Measurements from ENCODE around the gene PLA2G4B.

The PLA2G4B gene

GRCh38 chr15:41876007-41876406 is 37.4 kb downstream of the PLA2G4B start:
- Histone ChIP-seq H3K4me3 (ENCODE audit: insufficient read depth, low read depth, low read length, poor library complexity, severe bottlenecking) (no peak overlapping the region), H3K4me1 (ENCODE audit: control insufficient read depth, insufficient read depth, low read length, poor library complexity, severe bottlenecking) (no peaks in the 10 kb centered on the region), H3K9me3 (ENCODE audit: control insufficient read depth, low read length) (no peaks in the 10 kb centered on the region)

GRCh38 chr15:41876689-41877088 is 38.0 kb downstream of the PLA2G4B start:
- Histone ChIP-seq H3K27me3 (replicated peaks; ENCODE audit: control insufficient read depth, insufficient read depth, low read length, poor library complexity, severe bottlenecking) (peaks cover 4% of the 10 kb centered on the region), H3K36me3 (ENCODE audit: control insufficient read depth, insufficient read depth, low read length) (no peaks in the 10 kb centered on the region), H3K9me3 (ENCODE audit: control insufficient read depth, low read length) (no peaks in the 10 kb centered on the region), H3K4me3 (ENCODE audit: insufficient read depth, low read depth, low read length, poor library complexity, severe bottlenecking) (no peak overlapping the region), H3K4me1 (ENCODE audit: control insufficient read depth, insufficient read depth, low read length, poor library complexity, severe bottlenecking) (no peaks in the 10 kb centered on the region), H3K27ac (ENCODE audit: insufficient read depth, low read length, poor library complexity, severe bottlenecking) (no peak overlapping the region)
- no peak for DNase-seq

More at GRCh38 chr15:41876007-41876406, 37.4 kb downstream of the PLA2G4B start:
- Histone ChIP-seq H3K36me3 (ENCODE audit: control insufficient read depth, insufficient read depth, low read length) (no peaks in the 10 kb centered on the region), H3K27ac (ENCODE audit: insufficient read depth, low read length, poor library complexity, severe bottlenecking) (no peak overlapping the region), H3K27me3 (replicated peaks; ENCODE audit: control insufficient read depth, insufficient read depth, low read length, poor library complexity, severe bottlenecking) (no peaks in the 10 kb centered on the region)
- DNase-seq = no peak

- Histone ChIP-seq H3K27ac (ENCODE audit: insufficient read depth, low read length, poor library complexity, severe bottlenecking) (no peak overlapping the region), H3K4me1 (ENCODE audit: control insufficient read depth, insufficient read depth, low read length, poor library complexity, severe bottlenecking) (peaks cover 3% of the 10 kb centered on the region), H3K4me3 (ENCODE audit: insufficient read depth, low read depth, low read length, poor library complexity, severe bottlenecking) (no peak overlapping the region), H3K36me3 (ENCODE audit: control insufficient read depth, insufficient read depth, low read length) (no peaks in the 10 kb centered on the region), H3K9me3 (ENCODE audit: control insufficient read depth, low read length) (no peaks in the 10 kb centered on the region), H3K27me3 (replicated peaks; ENCODE audit: control insufficient read depth, insufficient read depth, low read length, poor library complexity, severe bottlenecking) (peaks cover 4% of the 10 kb centered on the region)
- no peak for DNase-seq
These were observed 39.1 kb downstream of the PLA2G4B start for GRCh38 chr15:41877631-41878354.

GRCh38 chr15:41878355-41878699 is 39.7 kb downstream of the PLA2G4B start:
- H3K4me1 ChIP-seq (ENCODE audit: control insufficient read depth, insufficient read depth, low read length, poor library complexity, severe bottlenecking) = peaks cover 3% of the 10 kb centered on the region
- DNase-seq = no peak
- H3K9me3 ChIP-seq (ENCODE audit: control insufficient read depth, low read length) = no peaks in the 10 kb centered on the region
- peaks cover 4% of the 10 kb centered on the region for H3K27me3 ChIP-seq (replicated peaks; ENCODE audit: control insufficient read depth, insufficient read depth, low read length, poor library complexity, severe bottlenecking)
- no peak overlapping the region for H3K27ac ChIP-seq (ENCODE audit: insufficient read depth, low read length, poor library complexity, severe bottlenecking)
- H3K4me3 ChIP-seq (ENCODE audit: insufficient read depth, low read depth, low read length, poor library complexity, severe bottlenecking) = no peak overlapping the region
- H3K36me3 ChIP-seq (ENCODE audit: control insufficient read depth, insufficient read depth, low read length) = no peaks in the 10 kb centered on the region

- no peaks in the 10 kb centered on the region for H3K36me3 ChIP-seq (ENCODE audit: control insufficient read depth, insufficient read depth, low read length)
- H3K4me3 ChIP-seq (ENCODE audit: insufficient read depth, low read depth, low read length, poor library complexity, severe bottlenecking) = no peak overlapping the region
- peaks cover 3% of the 10 kb centered on the region for H3K4me1 ChIP-seq (ENCODE audit: control insufficient read depth, insufficient read depth, low read length, poor library complexity, severe bottlenecking)
- H3K27ac ChIP-seq (ENCODE audit: insufficient read depth, low read length, poor library complexity, severe bottlenecking) = no peak overlapping the region
- DNase-seq = no peak
- H3K27me3 ChIP-seq (replicated peaks; ENCODE audit: control insufficient read depth, insufficient read depth, low read length, poor library complexity, severe bottlenecking) = peaks cover 4% of the 10 kb centered on the region
- H3K9me3 ChIP-seq (ENCODE audit: control insufficient read depth, low read length) = no peaks in the 10 kb centered on the region
These were observed 40.7 kb downstream of the PLA2G4B start for GRCh38 chr15:41879321-41879845.

GRCh38 chr15:41880156-41880877 is 41.7 kb downstream of the PLA2G4B start:
- H3K9me3 ChIP-seq (ENCODE audit: control insufficient read depth, low read length) = no peaks in the 10 kb centered on the region
- no peak for DNase-seq
- H3K27ac ChIP-seq (ENCODE audit: insufficient read depth, low read length, poor library complexity, severe bottlenecking) = no peak overlapping the region
- peaks cover 3% of the 10 kb centered on the region for H3K4me1 ChIP-seq (ENCODE audit: control insufficient read depth, insufficient read depth, low read length, poor library complexity, severe bottlenecking)
- H3K27me3 ChIP-seq (replicated peaks; ENCODE audit: control insufficient read depth, insufficient read depth, low read length, poor library complexity, severe bottlenecking) = peaks cover 4% of the 10 kb centered on the region
- no peaks in the 10 kb centered on the region for H3K36me3 ChIP-seq (ENCODE audit: control insufficient read depth, insufficient read depth, low read length)
- no peak overlapping the region for H3K4me3 ChIP-seq (ENCODE audit: insufficient read depth, low read depth, low read length, poor library complexity, severe bottlenecking)

- Histone ChIP-seq H3K27ac (ENCODE audit: insufficient read depth, low read length, poor library complexity, severe bottlenecking) (no peak overlapping the region), H3K36me3 (ENCODE audit: control insufficient read depth, insufficient read depth, low read length) (no peaks in the 10 kb centered on the region), H3K27me3 (replicated peaks; ENCODE audit: control insufficient read depth, insufficient read depth, low read length, poor library complexity, severe bottlenecking) (peaks cover 4% of the 10 kb centered on the region), H3K9me3 (ENCODE audit: control insufficient read depth, low read length) (no peaks in the 10 kb centered on the region), H3K4me1 (ENCODE audit: control insufficient read depth, insufficient read depth, low read length, poor library complexity, severe bottlenecking) (peaks cover 3% of the 10 kb centered on the region), H3K4me3 (ENCODE audit: insufficient read depth, low read depth, low read length, poor library complexity, severe bottlenecking) (no peak overlapping the region)
- DNase-seq = no peak
These were observed 42.4 kb downstream of the PLA2G4B start for GRCh38 chr15:41881086-41881485.

- Histone ChIP-seq H3K4me3 (ENCODE audit: insufficient read depth, low read depth, low read length, poor library complexity, severe bottlenecking) (no peak overlapping the region), H3K27me3 (replicated peaks; ENCODE audit: control insufficient read depth, insufficient read depth, low read length, poor library complexity, severe bottlenecking) (peaks cover 4% of the 10 kb centered on the region), H3K36me3 (ENCODE audit: control insufficient read depth, insufficient read depth, low read length) (no peaks in the 10 kb centered on the region), H3K4me1 (ENCODE audit: control insufficient read depth, insufficient read depth, low read length, poor library complexity, severe bottlenecking) (peaks cover 3% of the 10 kb centered on the region), H3K9me3 (ENCODE audit: control insufficient read depth, low read length) (no peaks in the 10 kb centered on the region), H3K27ac (ENCODE audit: insufficient read depth, low read length, poor library complexity, severe bottlenecking) (no peak overlapping the region)
- no peak for DNase-seq
These were observed 42.9 kb downstream of the PLA2G4B start for GRCh38 chr15:41881550-41881919.

GRCh38 chr15:41881920-41882688 is 43.5 kb downstream of the PLA2G4B start:
- H3K27ac ChIP-seq (ENCODE audit: insufficient read depth, low read length, poor library complexity, severe bottlenecking) = no peak overlapping the region
- H3K9me3 ChIP-seq (ENCODE audit: control insufficient read depth, low read length) = no peaks in the 10 kb centered on the region
- H3K4me3 ChIP-seq (ENCODE audit: insufficient read depth, low read depth, low read length, poor library complexity, severe bottlenecking) = no peak overlapping the region
- no peaks in the 10 kb centered on the region for H3K36me3 ChIP-seq (ENCODE audit: control insufficient read depth, insufficient read depth, low read length)
- H3K4me1 ChIP-seq (ENCODE audit: control insufficient read depth, insufficient read depth, low read length, poor library complexity, severe bottlenecking) = peaks cover 3% of the 10 kb centered on the region
- no peak for DNase-seq
- H3K27me3 ChIP-seq (replicated peaks; ENCODE audit: control insufficient read depth, insufficient read depth, low read length, poor library complexity, severe bottlenecking) = peaks cover 4% of the 10 kb centered on the region
